DMS53 treated with DMSO at 0.1 percent for 48 hours (cell line): ENCODE data around the gene MYCBP.

Experiments
- DNase-seq: peaks from one replicate; lab custom pipeline; 2025; ENCODE audit not compliant: unreplicated experiment; lab: John Stamatoyannopoulos, UW

The MYCBP gene

GRCh38 chr1:38826886-38827285, 46.3 kb downstream of the MYCBP start:
- no peak for DNase-seq

- no peak for DNase-seq
Observed at GRCh38 chr1:38826262-38826661, 46.9 kb downstream of the MYCBP start.

GRCh38 chr1:38820860-38821259, 52.3 kb downstream of the MYCBP start:
- no peak for DNase-seq

GRCh38 chr1:38819516-38819915, 53.6 kb downstream of the MYCBP start:
- DNase-seq: no peak

- DNase-seq: no peak
Observed at GRCh38 chr1:38819040-38819439, 54.1 kb downstream of the MYCBP start.

- DNase-seq: no peak
Observed at GRCh38 chr1:38818175-38818976, 54.8 kb downstream of the MYCBP start.

- no peak for DNase-seq
Observed at GRCh38 chr1:38817267-38818174, 55.6 kb downstream of the MYCBP start.

GRCh38 chr1:38815903-38816627, 57.1 kb downstream of the MYCBP start:
- DNase-seq: no peak

GRCh38 chr1:38814984-38815464, 58.1 kb downstream of the MYCBP start:
- no peak for DNase-seq

- DNase-seq: no peak
Observed at GRCh38 chr1:38814444-38814983, 58.6 kb downstream of the MYCBP start.

GRCh38 chr1:38812981-38813380, 60.2 kb downstream of the MYCBP start:
- DNase-seq: no peak
